ENCODE results near the gene KRTAP5-3. TPM values are rescaled to one million over a fixed set of nuclear protein-coding genes. Genes with fewer than 3 reads are reported as not detected.

The KRTAP5-3 gene
- polyA plus RNA-seq, 2 of the 4 experiments (the other 2 are of a cell fraction): not detected

GRCh38 chr11:1641096-1641495 is 32.8 kb upstream of the KRTAP5-3 start (continued):
- TF ChIP-seq RNF2 (IDR thresholded peaks at IDR 0.05; ENCODE audit: borderline replicate concordance, low read depth) (no peak), KDM5A (IDR thresholded peaks at IDR 0.05) (no peak), HOXB13 (CRISPR knock-in tag; IDR thresholded peaks at IDR 0.05; ENCODE audit: low read depth) (no peak), POLR2A (IDR thresholded peaks at IDR 0.05; ENCODE audit: low read length) (no peak)

GRCh38 chr11:1640076-1640946 is 32.0 kb upstream of the KRTAP5-3 start:
- 35% methylated on average over 32 of the region's 32 CpGs for WGBS (ENCODE audit: missing lambda C conversion rate)
- ChIA-PET POLR2A (no interaction called here), CTCF (interaction anchor here (0.8 to 6.3 kb wide), 32 partner anchors 9 to 522 kb away, joined by 3 to 57 read pairs (median 4); partner anchors contain the start of genes KRTAP5-5, SYT8 and TNNI2)
- H3K27ac ChIP-seq: no peak overlapping the region
- no peak overlapping the region for H3K4me3 ChIP-seq
- no peaks in the 10 kb centered on the region for H3K9me3 ChIP-seq
- no peaks in the 10 kb centered on the region for H3K4me1 ChIP-seq
- DNase-seq (ENCODE audit: low read depth in 1 of 2, low spot score in 1 of 2) (peak; percentile 50 to 74), FAIRE-seq (no peak), ATAC-seq (peak; percentile 71 to 95)
- H3K4me2 ChIP-seq: no peak overlapping the region
- TF ChIP-seq HOXA7 (CRISPR knock-in tag; IDR thresholded peaks at IDR 0.05): no peak
- TF ChIP-seq HOXB13 (CRISPR knock-in tag; IDR thresholded peaks at IDR 0.05; ENCODE audit: low read depth): no peak
- peak; percentile 73 for TF ChIP-seq CTCF (IDR thresholded peaks at IDR 0.05)
- peak; percentile 39; the same call in 2 of the 3 replicates for TF ChIP-seq SMC3 (IDR thresholded peaks at IDR 0.05)
- TF ChIP-seq NR3C1 (IDR thresholded peaks at IDR 0.05): no peak
- TF ChIP-seq MAZ (IDR thresholded peaks at IDR 0.05; ENCODE audit: borderline replicate concordance, low read depth, low read length): no peak
- TF ChIP-seq REST (IDR thresholded peaks at IDR 0.05): no peak
- peak; percentile 18; a peak in 1 of 5 replicates for TF ChIP-seq RAD21 (conservative IDR thresholded peaks at IDR 0.05 in 1 of 2, IDR thresholded peaks at IDR 0.05 in 1 of 2)
- TF ChIP-seq CHD4 (IDR thresholded peaks at IDR 0.05; ENCODE audit: borderline replicate concordance): no peak

GRCh38 chr11:1639666-1640065 is 31.4 kb upstream of the KRTAP5-3 start:
- ChIA-PET POLR2A (no interaction called here), CTCF (interaction anchor here (0.6 to 6.3 kb wide), 29 partner anchors 9 to 908 kb away, joined by 3 to 57 read pairs (median 4); partner anchors contain the start of genes KRTAP5-5, SYT8 and TNNI2)
- Histone ChIP-seq H3K9me3 (no peaks in the 10 kb centered on the region), H3K27ac (no peak overlapping the region), H3K4me3 (no peak overlapping the region), H3K4me2 (no peak overlapping the region), H3K4me1 (no peaks in the 10 kb centered on the region)
- TF ChIP-seq FOXS1 (CRISPR knock-in tag; IDR thresholded peaks at IDR 0.05) (no peak), GATA3 (IDR thresholded peaks at IDR 0.05; ENCODE audit: borderline replicate concordance) (no peak), BCL3 (IDR thresholded peaks at IDR 0.05) (no peak), CEBPB (IDR thresholded peaks at IDR 0.05) (no peak), EP300 (IDR thresholded peaks at IDR 0.05) (no peak), EHF (CRISPR knock-in tag; IDR thresholded peaks at IDR 0.05) (no peak), FOSL2 (IDR thresholded peaks at IDR 0.05) (no peak), FOSL2 (CRISPR knock-in tag; IDR thresholded peaks at IDR 0.05) (no peak), REST (IDR thresholded peaks at IDR 0.05) (no peak), JUN (IDR thresholded peaks at IDR 0.05) (no peak), CBX2 (IDR thresholded peaks at IDR 0.05; ENCODE audit: borderline replicate concordance, low read depth) (no peak), TP53 (CRISPR knock-in tag; IDR thresholded peaks at IDR 0.05) (no peak), MAZ (IDR thresholded peaks at IDR 0.05; ENCODE audit: borderline replicate concordance, low read depth, low read length) (no peak)
- 45% methylated on average over 15 of the region's 15 CpGs for WGBS (ENCODE audit: missing lambda C conversion rate)
- DNase-seq (ENCODE audit: low read depth in 1 of 2, low spot score in 1 of 2): no peak
- no peak for FAIRE-seq
- ATAC-seq: peak; percentile 4 to 26; a peak in 3 of 6 replicates

Data from A549 (cell line).